CD4-positive, alpha-beta T cell treated with Interleukin-2 at 100 ng/mL for 4 hours (primary cell): ENCODE measurements around the gene CBY3.
"Not testable (repeated sequence)": the region's sequence is repeated elsewhere in the genome, so short reads cannot be mapped to it uniquely, and the experiment has no call there.

Experiments
- DNase-seq: peaks from one replicate; pipeline ENCODE4 v3.0.0-alpha.2; 2020; ENCODE audit warnings: low spot score

The CBY3 gene

GRCh38 chr5:179668391-179668790 is 12.4 kb downstream of the CBY3 start:
- DNase-seq, result peak; percentile 50

GRCh38 chr5:179661647-179662046 is 19.2 kb downstream of the CBY3 start:
- not testable (repeated sequence) for DNase-seq

DNA sequence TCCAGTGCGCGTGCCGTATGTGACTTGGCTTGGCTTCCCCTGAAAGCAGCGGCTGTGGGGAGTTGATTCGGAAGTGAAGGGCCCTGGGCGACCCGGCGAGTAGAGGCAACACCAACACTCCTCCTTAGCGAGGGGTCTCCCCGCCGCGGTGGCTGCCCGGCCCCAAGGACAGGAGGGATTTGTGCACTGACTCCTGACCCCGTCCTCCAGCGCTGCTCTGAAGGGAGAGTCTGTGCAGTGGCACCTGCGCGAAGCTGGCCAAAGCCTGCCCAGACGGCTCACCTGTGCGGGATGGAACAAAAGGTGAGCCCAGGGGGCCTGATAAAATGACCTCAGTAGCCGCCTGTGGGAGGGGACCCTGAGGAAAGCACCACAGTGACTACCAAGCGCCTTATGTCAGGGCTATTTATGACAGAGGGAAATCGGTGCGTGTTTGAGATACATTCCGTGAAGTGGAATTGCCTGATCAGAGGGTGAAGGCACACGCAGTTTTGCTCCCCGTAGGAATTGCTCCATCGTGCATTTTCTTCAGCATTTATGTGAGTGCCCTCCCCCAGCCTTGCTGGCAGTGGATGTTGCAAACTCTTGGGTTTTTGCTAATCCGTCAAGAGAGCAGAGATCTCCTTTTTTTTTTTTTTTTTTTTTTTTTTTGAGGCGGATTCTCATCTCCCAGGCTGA is 22.5 kb downstream of the CBY3 start:
- not testable (repeated sequence) for DNase-seq

GRCh38 chr5:179657302-179658178 is 23.3 kb downstream of the CBY3 start:
- not testable (repeated sequence) for DNase-seq

DNA sequence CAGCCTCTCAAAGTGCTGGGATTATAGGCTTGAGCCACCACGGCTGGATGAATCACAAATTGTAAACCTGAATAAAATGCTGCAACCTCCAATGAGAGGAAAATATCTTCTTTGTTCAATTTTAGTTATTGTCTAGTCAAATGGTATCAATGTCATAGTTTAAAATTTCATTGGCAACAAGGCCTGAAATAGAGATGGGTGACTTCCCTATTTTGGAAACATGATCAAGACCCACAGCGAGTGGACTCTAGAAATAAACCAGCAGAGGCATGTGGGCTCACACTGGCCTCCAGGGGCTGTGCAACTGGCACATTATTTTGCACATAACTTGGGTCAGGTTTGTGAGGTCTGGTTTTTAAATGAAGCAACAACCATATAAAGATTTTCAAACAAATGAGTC is 27.7 kb downstream of the CBY3 start:
- DNase-seq, result not testable (repeated sequence)

DNA sequence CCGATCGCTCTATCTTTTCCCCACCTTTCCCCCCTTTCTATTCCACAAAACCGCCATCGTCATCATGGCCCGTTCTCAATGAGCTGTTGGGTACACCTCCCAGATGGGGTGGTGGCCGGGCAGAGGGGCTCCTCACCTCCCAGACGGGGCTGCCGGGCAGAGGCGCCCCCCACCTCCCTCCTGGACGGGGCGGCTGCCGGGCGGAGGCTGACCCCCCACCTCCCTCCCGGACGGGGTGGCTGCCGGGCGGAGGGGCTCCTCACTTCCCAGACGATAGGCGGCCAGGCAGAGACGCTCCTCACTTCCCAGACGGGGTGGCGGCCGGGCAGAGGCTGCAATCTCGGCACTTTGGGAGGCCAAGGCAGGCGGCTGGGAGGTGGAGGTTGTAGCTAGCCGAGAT is 30.6 kb downstream of the CBY3 start:
- DNase-seq, result not testable (repeated sequence)

DNA sequence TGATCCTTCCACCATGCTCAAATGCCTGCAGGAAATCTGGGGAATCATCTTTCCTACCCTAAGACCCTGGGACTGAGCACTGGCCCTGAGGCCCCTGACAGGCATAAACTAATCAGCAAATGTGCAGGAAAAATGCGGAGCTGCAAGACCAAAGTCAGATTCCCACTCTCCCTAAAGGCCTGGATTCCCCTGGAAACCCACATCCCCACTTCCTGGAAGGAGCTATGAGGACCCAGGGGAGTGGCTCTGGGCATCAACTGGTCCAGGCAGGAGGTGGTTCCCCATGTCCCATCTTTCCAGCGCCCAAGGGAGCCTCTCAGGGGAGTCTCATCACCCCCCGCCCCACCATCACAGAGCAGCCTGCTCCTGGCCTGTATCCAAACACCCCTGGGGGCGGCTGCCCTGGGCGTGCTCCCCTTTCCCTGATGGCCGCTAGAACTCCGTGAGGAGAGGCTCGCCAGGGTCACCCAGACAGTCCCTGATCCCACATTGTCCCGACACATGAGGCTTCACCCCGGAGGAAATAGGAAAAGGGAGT is 31.6 kb downstream of the CBY3 start:
- not testable (repeated sequence) for DNase-seq

DNA sequence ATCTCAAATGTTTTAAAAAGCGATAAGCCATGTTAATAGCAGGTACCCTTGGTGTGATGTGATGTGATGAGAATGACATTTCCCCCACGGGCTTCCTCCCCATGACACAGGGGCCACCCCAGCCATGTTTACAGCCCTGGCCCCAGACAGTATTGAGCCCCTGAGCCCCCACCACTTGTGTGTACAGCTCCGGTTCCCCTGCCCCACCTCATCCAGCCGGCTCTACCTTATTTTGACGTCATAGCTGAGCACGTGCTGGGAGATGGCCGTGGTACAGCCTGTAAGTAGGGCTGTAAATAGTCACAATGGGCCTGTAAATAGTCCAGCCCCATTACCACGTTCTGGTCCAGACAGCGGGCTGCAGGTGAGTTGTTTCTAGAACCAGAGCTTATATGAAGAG is 32.4 kb downstream of the CBY3 start:
- DNase-seq, result no peak

- not testable (repeated sequence) for DNase-seq
These were observed 36.1 kb downstream of the CBY3 start for GRCh38 chr5:179644766-179645165.

DNA sequence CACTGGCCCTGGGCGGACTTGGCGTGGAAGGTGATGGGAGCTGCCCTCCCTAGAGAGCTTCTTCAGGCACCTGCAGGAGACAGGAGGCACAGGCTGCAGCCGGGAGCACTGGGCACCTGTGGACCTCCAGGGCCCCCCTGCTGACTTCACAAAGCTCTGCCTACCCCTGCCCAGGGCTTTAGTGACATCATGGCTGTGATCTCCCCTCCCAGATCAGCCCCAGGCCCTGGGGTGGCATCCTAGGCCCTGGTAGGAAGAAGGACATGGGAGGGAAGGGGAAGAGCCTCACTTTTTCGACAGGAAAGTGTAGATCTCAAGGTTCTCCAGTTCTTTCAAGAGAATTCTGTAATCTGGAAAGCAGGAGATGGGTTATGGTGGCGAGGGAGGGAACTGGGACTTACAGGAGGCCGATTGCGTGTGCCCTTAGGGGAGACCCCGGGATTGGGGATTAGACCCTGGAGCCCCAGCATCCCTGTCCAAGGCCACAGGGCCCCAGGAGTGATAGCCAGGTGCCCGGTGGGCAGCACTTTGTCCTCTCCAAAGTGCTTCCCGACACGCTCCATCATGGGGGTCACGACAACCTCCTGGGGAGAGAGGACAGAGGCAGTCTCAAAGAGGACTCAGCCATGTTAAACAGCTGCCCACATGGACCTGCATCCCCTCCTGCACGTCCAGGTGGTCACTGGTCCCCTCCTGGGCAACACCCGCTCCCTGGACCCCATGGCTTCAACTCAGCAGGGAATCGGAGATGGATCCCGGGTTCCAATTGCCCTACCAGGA is 37.5 kb downstream of the CBY3 start:
- DNase-seq, result not testable (repeated sequence)

DNA sequence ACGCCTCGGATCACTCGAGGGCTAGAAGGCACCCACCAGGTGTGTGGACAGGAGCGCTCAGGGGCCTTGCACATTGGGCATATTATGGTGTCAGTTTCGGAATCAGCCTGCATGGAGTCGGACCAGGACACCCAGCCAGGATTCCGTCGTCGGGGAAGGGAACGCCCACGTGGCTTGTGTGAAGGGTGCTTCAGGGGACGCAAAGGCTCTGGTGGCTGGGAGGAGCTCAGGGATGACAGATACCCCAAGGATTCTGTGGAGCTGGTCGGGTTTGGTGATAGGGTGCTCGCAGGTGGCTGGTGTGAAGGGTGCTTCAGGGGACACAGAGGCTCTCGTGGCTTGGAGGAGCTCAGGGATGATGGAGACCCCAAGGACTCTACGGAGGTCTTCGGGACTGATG is 38.2 kb downstream of the CBY3 start:
- not testable (repeated sequence) for DNase-seq

GRCh38 chr5:179641745-179642144 is 39.1 kb downstream of the CBY3 start:
- not testable (repeated sequence) for DNase-seq

- DNase-seq, result not testable (repeated sequence)
These were observed 41.5 kb downstream of the CBY3 start for GRCh38 chr5:179639296-179639695.

DNA sequence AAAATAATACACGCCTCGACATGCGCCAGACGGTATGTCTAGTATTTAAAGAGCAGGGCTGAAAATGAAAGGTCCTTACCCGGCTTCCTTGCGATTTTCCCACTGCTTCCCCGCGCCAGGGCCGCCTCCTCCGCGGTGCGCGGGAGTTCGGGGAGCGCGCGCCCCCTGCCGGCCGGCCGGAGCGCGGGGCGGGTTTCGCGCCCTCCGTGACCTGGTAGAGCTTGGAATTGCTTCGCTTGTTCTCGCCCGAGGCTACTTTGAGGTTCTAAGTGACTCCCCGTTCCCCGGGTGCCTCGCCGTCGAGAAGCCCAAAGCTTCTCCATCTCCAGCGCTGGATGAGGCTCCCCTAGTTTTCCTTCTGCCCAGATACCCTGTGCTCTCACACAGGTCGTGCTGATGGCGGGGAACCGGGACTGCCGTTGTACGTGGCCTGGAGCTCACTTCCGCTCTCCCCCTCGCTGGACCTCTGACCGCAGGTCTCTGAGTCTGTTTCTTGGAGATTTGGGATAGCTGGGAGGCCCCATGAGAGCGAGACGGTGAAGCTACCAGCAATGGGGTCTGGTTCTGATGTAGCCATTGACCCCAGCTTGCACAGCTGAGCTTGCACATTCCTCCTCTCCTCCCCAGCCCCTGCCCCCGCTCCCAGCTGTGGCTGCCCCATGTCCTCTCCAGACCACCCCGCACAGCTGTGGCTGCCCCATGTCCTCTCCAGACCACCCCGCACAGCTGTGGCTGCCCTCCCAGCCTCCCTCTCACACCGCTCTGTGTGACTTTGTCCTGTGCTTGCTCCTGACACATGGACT is 46.3 kb downstream of the CBY3 start:
- not testable (repeated sequence) for DNase-seq

- not testable (repeated sequence) for DNase-seq
These were observed 47.1 kb downstream of the CBY3 start for GRCh38 chr5:179633501-179634369.
